NCI-H2081 treated with DMSO at 0.1 percent for 48 hours (cell line): Measurements from ENCODE around the gene SCAP.
"Not testable (repeated sequence)": the region's sequence is repeated elsewhere in the genome, so short reads cannot be mapped to it uniquely, and the experiment has no call there.

Source experiments
- DNase-seq: peaks from one replicate; lab custom pipeline; 2025; lab: John Stamatoyannopoulos, UW

The SCAP gene

GRCh38 chr3:47480267-47480666 lies 4.5 kb upstream of the SCAP start:
- not testable (repeated sequence) for DNase-seq

GRCh38 chr3:47479826-47480160 lies 4.1 kb upstream of the SCAP start:
- DNase-seq = no peak

GRCh38 chr3:47478022-47478421 lies 2.3 kb upstream of the SCAP start:
- DNase-seq = no peak

GRCh38 chr3:47476644-47477199 lies 981 bp upstream of the SCAP start:
- DNase-seq = no peak

- DNase-seq = no peak
Measured at GRCh38 chr3:47476330-47476626, 537 bp upstream of the SCAP start.

GRCh38 chr3:47475029-47475569 lies 642 bp downstream of the SCAP start:
- no peak for DNase-seq

- DNase-seq = no peak
Measured at GRCh38 chr3:47473391-47473790, 2.4 kb downstream of the SCAP start.

GRCh38 chr3:47469616-47470015 lies 6.1 kb downstream of the SCAP start:
- no peak for DNase-seq

- DNase-seq = not testable (repeated sequence)
Measured at GRCh38 chr3:47468315-47468714, 7.4 kb downstream of the SCAP start.

- no peak for DNase-seq
Measured at GRCh38 chr3:47464588-47464987, 11.2 kb downstream of the SCAP start.

GRCh38 chr3:47459534-47460085 lies 16.1 kb downstream of the SCAP start:
- DNase-seq = not testable (repeated sequence)

GRCh38 chr3:47456984-47457383 lies 18.8 kb downstream of the SCAP start:
- no peak for DNase-seq

GRCh38 chr3:47455806-47456452 lies 19.8 kb downstream of the SCAP start:
- no peak for DNase-seq

- no peak for DNase-seq
Measured at GRCh38 chr3:47452453-47453215, 23.1 kb downstream of the SCAP start.

GRCh38 chr3:47444103-47444502 lies 31.6 kb downstream of the SCAP start:
- no peak for DNase-seq

- no peak for DNase-seq
Measured at GRCh38 chr3:47443611-47443995, 32.1 kb downstream of the SCAP start.

GRCh38 chr3:47441796-47442551 lies 33.8 kb downstream of the SCAP start:
- no peak for DNase-seq

GRCh38 chr3:47440131-47440530 lies 35.6 kb downstream of the SCAP start:
- no peak for DNase-seq

GRCh38 chr3:47436180-47436579 lies 39.6 kb downstream of the SCAP start:
- DNase-seq = no peak

- DNase-seq = no peak
Measured at GRCh38 chr3:47434849-47435248, 40.9 kb downstream of the SCAP start.

- no peak for DNase-seq
Measured at GRCh38 chr3:47433796-47434195, 41.9 kb downstream of the SCAP start.

GRCh38 chr3:47432673-47433072 lies 43.1 kb downstream of the SCAP start:
- no peak for DNase-seq
